ENCODE results near the gene ZNF684.
"Not testable (repeated sequence)": the region's sequence is repeated elsewhere in the genome, so short reads cannot be mapped to it uniquely, and the experiment has no call there.

The ZNF684 gene

DNA sequence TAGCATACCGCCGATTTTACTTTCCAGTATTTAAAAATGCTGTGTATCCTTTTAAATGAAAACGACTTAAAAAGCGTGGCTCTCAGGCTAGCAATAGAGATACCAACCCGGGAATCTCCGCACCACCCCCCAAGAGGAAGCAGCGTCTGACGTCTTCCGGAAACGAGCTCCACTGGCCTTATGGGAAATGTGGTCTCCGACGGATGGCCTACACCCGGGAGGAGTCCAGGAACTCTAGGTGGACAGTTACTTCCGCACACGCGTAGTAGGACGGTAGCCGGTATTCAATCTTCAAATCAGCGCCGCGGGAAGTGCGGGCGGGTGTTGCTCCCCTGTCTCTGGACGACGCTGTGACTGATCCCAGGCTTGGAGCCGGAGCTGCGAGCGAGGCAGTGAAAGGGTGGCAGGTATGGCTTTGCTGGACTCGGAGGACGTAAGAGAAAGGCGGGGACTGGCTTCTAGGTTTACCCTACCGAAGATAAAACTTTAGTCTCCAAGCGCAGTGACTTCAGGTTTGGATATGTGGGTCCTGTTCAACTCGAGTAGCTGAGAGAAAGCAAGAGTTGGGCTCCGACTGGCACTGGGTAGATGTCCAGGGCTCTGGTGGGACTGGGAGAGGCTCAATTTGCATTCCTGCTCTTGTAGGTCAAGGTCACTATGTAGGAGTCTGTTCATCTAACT lies at the start of gene ZNF684:
Gene ZNF684, plus strand, starts transcription at position 257 of the 681 bp plus-strand sequence. CDS start 1,530 bp downstream, outside the sequence.
- DNase-seq: peak; percentile 96

DNA sequence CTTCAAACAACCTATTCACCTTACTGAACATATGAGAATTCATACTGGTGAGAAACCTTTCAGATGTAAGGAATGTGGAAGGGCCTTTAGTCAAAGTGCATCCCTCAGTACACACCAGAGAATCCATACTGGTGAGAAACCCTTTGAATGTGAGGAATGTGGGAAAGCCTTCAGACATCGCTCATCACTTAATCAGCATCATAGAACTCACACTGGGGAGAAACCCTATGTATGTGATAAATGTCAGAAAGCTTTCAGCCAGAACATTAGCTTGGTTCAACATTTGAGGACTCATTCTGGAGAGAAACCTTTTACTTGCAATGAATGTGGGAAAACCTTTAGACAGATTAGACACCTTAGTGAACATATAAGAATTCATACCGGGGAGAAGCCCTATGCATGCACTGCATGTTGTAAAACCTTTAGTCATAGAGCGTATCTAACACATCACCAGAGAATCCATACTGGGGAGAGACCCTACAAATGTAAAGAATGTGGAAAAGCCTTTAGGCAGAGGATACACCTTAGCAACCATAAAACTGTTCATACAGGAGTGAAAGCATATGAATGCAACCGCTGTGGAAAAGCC lies 36.0 kb upstream of the ZNF684 start:
- DNase-seq: no peak

DNA sequence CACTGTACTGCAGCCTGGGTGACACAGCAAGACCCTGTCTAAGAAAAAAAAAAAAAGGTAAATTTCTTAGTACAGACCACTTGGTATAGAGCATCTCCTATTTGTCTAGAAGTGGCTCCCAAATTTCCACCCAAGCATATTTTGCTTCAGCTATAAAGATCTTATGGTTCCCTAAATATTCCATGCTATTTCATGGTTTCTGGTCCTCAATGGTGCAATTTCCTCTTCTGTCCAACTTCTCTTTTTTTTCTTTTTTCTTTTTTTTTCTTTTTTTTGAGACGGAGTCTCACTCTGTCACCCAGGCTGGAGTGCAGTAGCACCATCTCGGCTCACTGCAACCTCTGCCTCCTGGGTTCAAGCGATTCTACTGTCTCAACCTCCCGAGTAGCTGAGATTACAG lies 28.8 kb upstream of the ZNF684 start:
- not testable (repeated sequence) for DNase-seq

DNA sequence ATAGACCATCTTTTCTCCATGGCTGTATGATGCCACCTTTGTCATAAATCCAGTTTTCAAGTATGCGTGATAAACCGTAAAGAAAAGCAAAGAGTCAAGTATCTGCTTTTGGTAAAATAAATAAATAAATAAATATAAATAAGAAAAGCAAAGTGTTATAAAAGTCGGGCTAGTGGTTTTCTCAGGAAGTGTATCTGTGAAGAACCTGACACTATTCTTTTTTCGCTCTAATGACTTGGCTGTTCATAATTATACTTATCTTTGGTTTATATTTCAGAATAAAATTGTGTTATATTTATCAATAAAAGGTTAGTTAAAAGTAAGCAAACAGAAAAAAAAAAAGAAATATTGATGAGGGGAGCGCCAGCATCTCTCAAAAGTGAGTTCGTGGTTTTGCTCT lies 23.5 kb upstream of the ZNF684 start:
- DNase-seq: no peak

DNA sequence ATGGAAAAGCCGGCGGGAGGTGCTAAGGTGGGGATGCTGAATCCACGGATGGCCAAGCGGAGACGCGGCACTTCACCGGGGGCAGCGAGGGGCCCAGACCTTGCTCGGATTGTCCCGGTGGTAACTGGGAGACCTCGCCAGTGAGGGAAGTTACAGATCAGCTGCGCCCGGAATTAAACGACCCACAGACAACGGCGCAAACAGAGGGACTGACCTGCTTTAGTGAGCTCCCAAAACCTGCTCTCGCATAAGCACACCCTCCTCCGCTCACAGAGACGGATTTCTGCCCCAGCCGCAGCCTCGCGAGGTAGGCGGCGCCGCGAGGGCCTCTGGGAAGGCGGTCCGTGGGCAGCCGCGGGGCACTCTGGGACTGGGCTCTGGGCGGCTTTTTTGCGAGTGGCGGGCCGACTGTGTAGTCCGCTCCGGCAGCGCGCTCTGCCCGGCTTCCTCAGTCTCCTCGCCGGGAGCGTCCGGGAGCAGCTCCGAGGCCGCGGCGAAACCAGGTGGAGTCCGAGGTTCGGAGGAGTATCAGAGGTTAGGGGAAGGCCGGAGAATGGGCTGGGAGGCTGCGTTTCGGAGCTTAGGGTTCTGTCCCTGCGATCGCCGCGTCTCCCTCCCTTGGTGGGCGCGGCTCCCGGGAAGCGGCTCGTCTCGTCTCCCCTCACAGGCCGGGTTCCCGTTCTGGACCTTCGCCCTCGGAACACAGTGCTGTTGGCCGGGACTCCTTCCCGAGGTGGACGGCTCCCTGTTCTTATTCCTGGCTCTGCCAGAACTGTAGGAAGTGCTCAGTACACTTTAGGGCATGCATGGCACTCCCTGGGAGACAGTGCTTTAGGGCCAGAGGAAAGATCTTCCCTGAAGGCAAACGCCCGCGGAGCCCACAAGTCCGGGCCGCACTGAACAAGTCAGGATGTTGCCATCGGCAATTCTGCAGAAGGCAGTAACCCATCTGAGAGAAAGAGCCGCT lies 22.8 kb upstream of the ZNF684 start, which contains the start of gene EXO5:
Gene EXO5, plus strand, starts transcription at position 393 of the 967 bp plus-strand sequence. CDS start 5,778 bp downstream, outside the sequence.
- peak; percentile 83 for DNase-seq

DNA sequence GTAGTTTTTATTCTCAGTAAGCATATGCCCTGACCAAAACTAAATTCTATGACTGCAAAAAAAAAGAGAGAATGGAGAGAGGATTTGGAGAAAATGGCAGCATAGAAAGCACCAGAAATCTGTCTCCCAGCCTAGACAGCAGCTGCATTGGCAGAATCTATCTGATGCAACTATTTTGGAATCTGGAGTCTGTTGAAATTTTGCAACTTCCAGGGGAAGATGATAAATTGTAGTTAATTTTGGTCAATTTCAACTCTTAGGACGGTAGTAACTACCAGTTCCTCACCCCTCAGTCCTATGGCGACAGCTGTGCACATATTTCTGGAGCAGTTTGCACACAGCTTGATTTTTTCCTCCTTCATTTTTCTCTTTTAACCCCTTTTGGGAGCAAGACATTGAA lies 11.9 kb upstream of the ZNF684 start:
- DNase-seq: no peak

DNA sequence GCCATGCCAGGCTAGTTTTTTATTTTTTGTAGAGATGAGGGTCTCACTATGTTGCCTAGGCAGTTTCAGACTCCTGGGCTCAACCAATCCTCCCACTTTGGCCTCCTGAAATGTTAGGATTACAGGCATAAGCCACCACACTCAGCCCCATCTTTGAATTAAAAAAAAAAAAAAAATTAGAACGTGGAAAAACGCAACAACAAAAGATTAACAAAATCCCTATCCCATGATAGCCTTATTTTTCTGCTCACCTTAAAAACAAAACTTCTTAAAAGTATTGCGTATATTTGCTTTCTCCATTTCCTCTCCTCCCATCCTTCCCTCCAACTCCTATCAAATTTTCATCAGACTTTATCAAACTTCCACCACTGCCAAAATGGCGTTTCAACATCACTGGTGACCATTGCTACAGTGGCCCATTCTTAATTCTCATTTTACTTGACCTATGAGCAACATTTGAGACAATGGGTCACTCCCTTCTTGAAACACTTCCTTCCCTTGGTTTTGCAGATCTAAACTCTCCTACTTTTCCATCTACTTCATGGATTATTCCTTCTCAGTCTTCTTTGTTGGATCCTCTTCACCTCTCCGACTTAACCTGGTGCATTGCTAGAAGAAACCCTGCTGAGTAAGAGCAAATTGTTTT lies 579 bp upstream of the ZNF684 start:
- DNase-seq: no peak

DNA sequence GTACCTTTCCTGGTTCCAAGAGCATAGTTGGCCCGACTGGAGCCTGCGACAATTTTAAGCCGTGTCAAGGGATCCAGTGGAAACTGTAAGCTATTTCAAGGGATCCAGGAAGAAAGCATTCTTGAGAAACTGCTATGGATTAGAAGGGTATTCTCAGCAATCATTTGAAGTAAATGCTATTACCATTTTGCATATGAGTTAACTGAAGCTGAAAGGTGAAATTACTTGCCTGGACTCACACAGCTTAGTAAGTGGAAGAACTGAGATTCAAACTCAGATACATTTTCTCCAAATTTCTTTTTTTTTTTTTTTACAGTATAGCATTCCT lies 589 bp downstream of the ZNF684 start:
- DNase-seq: no peak

DNA sequence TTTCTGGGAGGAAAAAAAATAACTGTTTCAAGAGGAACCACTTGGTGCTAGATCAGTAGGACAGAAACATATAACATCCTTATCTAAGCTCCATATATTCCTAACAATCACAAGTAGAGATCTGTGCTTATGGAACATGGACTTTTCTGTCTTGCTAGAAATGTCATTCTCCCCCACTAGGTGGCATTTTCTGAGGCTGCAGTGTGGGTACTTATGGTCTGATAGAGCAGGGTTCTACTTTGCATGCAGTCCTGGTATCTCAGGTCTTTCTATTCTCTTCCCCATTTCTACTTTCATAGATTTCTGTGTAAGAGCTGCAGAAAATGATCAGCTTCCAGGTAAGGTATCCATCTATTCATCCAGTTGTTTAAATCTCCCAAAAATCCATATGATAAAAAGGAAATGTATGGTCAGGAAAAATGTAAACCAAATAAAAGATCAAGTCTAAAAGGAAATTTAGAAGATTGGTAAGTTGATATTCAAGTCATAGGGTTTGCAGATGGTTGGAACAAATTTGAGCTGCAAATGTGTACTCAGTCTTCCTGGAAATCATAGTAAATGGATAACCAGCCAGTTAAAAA lies 1.5 kb downstream of the ZNF684 start:
- DNase-seq: peak; percentile 2

DNA sequence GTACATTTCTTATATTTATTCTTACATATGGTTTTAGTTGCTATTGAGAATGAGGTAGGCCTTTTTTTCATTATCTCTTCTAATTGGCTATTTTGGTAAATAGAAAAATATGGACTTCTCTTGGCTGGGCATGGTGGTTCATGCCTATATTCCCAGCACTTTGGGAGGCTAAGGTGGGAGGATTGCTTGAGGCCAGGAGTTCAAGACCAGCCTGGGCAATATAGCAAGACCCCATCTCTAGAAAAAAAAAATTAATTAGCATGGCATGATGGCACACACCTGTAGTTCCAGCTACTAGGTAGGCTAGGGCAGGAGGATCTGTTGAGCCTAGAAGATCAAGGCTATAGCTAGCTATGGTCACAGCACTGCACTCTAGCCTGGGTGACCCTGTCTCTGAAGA lies 3.2 kb downstream of the ZNF684 start:
- DNase-seq: no peak

DNA sequence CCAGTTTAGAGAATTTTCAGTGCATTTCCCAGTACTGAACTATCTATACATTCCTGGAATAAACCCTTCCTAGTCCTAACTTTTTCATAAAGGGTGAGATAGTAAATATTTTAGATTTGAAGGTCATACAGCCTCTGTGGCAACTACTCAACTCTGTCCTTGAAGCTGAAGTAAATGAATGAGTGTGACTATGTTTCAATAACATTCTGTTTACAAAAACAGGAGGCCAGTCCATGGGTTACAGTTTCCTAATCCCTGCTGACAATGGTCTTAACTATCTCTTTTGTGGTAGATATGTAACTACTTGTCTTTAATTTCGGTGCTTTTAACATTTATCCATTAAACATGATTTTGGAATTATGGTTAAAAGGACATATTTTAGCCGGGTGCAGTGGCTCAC lies 4.3 kb downstream of the ZNF684 start:
- DNase-seq: no peak

DNA sequence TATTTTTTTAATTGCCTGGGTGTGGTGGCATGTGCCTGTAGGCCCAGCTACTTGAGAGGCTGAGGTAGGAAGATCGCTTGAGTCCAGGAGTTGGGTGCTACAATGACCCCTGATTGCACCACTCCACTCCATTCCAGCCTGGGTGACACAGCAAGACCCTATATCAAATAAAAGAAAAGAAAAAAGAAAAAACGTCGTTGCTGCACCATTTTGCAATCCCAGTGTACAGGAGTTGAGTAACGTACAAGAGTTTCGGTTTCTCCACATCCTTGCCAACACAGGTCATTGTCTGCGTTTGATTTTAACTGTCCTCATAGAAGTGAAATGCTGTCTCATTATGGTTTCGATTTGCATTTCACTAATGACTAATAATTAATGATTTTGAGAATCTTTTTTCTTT lies 7.9 kb downstream of the ZNF684 start:
- no peak for DNase-seq

DNA sequence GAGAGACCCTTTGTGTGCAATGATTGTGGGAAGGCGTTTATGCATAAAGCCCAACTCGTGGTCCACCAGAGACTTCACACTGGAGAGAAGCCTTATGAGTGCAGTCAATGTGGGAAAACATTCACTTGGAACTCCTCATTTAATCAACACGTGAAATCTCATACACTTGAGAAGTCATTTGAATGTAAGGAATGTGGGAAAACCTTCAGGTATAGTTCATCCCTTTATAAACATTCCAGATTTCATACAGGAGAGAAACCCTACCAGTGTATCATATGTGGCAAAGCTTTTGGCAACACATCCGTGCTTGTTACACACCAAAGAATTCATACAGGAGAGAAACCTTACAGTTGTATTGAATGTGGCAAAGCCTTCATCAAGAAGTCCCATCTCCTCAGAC lies 15.5 kb downstream of the ZNF684 start:
- DNase-seq: no peak

DNA sequence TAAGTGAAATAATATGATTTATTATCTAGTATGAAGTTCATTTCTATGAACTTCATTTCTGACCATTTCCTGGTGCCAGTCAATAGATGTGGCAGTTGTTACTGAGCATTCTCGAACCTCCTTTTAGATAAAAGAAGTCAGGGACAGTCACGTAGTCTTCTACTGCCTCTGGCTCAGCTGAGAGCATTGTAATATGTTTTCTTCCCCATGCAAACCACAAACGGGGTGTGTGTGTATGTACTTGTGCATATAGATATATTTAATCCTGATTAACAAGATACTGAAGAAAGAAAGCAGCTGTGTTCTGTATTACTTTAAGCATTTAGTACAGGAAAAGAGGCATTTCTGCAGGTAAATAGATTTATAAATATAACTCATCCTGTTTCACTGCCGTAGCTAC lies 21.6 kb downstream of the ZNF684 start:
- no peak for DNase-seq

DNA sequence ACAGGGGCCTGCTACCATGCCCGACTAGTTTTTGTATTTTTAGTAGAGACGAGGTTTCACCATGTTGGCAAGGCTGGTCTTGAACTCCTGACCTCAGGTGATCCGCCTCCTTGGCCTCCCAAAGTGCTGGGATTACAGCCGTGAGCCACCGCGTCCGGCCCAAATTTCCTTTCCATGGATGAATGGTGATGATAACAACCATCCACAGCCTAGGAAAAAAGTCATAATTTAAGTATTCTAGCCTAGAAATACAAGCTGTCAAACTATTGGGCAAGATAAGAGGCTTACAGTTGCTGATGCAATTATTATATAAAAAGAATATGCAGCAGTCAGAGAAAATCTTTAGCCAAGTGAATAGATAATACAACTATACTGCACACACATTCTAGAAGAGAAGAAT lies 23.4 kb downstream of the ZNF684 start:
- DNase-seq: not testable (repeated sequence)

DNA sequence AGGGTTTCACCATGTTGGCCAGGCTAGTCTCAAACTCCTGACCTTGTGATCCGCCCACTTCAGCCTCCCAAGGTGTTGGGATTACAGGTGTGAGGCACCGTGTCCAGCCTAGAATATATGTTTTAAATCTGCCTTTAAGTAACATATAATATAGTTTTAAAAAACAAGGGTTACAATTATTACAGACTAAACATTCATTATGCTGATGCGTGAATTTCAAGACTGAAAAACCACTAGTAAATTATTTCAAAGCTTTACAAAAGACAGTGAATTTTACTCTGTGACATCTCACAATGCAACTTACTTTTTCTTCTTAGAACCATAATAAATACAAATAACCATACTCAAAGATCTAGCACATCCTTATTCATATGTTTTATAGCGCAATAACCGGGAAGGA lies 24.7 kb downstream of the ZNF684 start:
- DNase-seq: no peak

DNA sequence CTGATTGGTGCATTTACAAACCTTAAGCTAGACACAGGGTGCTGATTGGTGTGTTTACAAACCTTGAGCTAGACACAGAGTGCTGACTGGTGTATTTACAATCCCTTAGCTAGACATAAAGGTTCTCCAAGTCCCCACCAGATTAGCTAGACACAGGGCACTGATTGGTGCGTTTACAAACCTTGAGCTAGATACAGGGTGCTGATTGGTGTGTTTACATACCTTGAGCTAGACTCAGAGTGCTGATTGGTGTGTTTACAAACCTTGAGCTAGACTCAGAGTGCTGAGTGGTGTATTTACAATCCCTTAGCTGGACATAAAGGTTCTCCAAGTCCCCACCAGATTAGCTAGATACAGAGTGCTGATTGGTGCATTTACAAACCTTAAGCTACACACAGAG lies 26.8 kb downstream of the ZNF684 start:
- DNase-seq: not testable (repeated sequence)

DNA sequence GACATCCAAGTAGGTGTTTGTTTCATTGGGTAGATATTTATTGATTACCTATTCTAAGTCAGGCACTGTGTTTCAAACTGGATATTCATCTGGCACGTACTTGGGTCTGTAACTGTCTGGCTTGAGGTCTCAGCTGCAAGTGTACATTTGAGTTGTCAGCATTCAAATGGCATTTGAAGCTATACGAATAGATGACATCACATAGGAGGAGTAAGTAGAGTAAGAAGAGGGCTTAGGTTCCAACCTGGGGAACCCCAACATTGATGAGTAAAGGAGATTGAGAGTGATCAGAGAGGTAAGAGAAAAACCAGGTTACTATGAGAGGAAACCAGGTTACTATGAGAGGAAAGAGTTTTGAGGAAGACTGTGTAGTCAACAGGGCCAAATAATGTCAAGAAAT lies 30.7 kb downstream of the ZNF684 start:
- DNase-seq: no peak

DNA sequence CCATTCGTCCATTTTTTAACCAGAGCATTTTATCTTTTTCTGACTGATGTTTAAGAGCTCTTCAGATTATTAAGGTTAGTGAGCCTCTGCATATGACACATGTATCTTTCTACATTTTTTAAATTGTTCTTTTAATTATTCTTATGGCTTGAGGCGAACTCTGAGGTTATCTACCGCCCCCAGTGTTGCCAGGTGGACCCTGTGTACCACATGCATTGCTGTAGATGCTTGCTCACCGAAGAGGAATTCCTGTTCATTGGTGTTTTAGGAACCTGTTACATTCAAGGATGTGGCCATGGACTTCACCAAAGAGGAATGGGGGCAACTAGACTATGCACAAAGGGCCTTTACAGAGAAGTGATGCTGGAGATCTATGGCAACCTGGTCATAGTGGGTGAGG lies 31.8 kb downstream of the ZNF684 start:
- DNase-seq: no peak

DNA sequence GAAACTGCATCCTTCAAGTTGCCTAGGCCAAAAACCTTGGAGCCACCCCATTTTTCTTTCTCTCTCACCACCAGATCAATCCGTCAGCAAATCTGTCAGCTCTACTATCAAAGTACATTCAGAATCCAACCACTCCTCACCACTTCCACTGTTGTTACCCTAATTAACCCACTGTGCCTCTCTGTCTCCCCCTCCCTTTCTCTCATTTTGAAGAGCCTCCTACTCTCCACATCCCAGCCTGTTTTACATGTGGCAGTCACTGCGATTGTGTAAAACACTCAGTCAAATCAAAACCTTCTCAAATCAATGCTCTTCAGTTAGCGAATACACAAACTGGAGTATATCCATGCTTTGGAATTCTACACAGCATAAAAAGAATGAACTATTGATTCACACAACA lies 33.1 kb downstream of the ZNF684 start:
- DNase-seq: no peak

DNA sequence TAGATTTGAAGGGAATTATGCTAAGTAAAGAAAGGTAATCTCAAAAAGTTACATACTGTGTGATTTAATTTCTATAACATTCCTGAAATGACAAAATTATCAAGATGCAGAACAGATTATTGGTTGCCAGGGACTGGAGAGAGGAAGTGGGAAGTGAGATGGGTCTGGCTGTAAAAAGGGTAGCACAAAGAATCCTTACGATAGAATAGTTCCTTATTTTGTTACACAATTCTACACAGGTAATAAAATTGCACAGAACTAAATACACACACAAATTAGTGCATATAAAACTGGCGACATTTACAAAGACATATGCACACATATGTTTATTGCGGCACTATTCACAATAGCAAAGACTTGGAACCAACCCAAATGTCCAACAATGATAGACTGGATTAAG lies 33.5 kb downstream of the ZNF684 start:
- DNase-seq: no peak

DNA sequence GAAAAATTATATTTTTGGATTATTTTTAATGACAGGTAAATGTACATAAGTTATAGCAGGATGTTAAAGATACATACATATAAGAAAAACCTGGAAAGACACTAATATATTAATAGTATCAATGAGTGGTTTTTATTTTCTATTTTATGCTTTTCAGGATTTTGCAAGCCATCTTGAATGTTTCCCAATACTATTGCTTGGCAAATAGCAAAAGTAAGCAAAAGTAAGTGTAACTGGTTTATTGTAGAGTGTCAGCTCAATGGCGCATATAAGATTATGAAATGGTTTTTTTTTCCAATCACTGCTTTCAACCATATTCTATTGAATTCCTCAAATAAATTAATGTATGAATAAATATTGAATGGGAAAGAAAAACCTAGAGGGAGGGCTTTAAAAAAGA lies 36.4 kb downstream of the ZNF684 start:
- no peak for DNase-seq

DNA sequence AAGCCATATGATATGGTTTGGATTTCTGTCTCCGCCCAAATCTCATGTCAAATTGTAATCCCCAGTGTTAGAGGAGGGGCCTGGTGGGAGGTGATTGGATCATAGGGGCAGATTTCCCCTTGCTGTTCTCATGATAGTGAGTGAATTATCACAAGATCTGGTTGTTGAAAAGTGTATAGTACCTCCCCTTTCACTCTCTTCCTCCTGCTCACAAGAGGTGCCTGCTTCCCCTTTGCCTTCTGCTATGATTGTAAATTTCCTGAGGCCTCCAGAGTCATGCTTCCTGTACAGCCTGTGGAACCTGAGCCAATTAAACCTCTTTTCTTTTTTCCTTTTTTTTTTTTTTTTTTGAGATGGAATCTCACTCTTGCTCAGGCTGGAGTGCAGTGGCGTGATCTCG lies 43.4 kb downstream of the ZNF684 start:
- DNase-seq: peak; percentile 51

Data from NCI-H226 (cell line).